GM18870 (cell line): ENCODE results near the gene APBA3.

Source experiments
- ATAC-seq: cut with Tn5 transposase; IDR thresholded peaks from one replicate; pipeline ENCODE4 v1.9.1; 2021; ENCODE audit warnings: moderate library complexity; ENCODE audit not compliant: unreplicated experiment

APBA3 gene

GRCh38 chr19:3721887-3722442, 39.5 kb downstream of the APBA3 start:
- ATAC-seq, result no peak

GRCh38 chr19:3721131-3721886, 40.2 kb downstream of the APBA3 start:
- ATAC-seq, result no peak

- ATAC-seq, result no peak
These were observed 41.1 kb downstream of the APBA3 start for GRCh38 chr19:3720349-3720917.

- ATAC-seq, result no peak
These were observed 41.6 kb downstream of the APBA3 start for GRCh38 chr19:3719868-3720267.

- no peak for ATAC-seq
These were observed 45.3 kb downstream of the APBA3 start for GRCh38 chr19:3716147-3716668.

GRCh38 chr19:3712663-3713611, 48.6 kb downstream of the APBA3 start:
- no peak for ATAC-seq

GRCh38 chr19:3710265-3710812, 51.2 kb downstream of the APBA3 start:
- no peak for ATAC-seq

GRCh38 chr19:3708207-3708931, 53.1 kb downstream of the APBA3 start, which contains the start of gene TJP3:
TSS of gene TJP3 (plus strand) at chr19:3708384. CDS start at chr19:3728433, 20,049 bp downstream.
- no peak for ATAC-seq

GRCh38 chr19:3707868-3708206, 53.7 kb downstream of the APBA3 start:
- ATAC-seq, result no peak

GRCh38 chr19:3701200-3701599, 60.3 kb downstream of the APBA3 start:
- no peak for ATAC-seq
